GM21526 (cell line): ENCODE measurements around the gene TADA2B.

Experiments used
- ATAC-seq: cut with Tn5 transposase; IDR thresholded peaks from one replicate; pipeline ENCODE4 v1.9.1; 2021; ENCODE audit warnings: moderate library complexity; ENCODE audit not compliant: unreplicated experiment, low FRiP score

The TADA2B gene

DNA sequence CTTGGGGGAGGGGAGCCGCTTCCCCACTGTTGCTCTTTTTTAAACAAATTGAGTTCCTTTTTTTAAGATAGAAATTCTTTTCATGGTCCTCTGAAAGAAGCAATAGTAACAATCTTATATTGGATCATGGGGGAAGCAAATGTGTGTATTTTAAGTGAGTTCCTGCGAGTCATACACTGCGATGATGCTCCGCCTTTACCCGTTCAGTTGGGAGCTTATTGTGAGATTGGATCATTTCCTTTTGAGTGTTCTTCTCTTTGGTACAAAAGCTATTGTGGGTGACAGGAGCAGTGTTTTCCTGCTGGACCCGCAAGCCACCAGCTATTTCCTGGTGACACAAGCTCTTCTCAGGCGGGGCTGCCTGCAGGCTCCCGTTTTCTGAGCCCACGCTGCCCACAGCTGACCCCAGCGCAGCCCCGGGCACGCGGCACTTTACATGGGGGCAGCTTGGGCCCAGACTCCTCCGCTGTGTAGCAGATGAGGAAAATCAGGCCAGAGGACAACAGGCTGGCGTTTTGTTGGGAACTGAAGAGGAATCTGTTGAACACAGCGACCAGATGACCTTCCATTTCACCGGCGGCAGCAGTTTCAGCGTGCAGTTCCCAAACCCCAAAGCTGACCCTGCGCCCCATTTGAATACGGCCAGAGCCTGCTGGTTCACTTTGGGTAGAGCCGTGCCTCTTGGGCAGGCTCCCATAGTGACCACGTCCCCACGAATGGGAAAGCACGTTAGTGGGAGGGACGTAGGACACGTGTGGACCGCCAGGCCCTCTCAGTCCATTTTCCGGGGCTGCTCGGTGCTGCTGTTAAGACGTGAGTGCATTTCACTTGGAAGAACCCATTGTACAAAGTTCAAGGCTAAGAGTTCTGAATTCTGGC, 12.2 kb downstream of the TADA2B start:
- no peak for ATAC-seq

DNA sequence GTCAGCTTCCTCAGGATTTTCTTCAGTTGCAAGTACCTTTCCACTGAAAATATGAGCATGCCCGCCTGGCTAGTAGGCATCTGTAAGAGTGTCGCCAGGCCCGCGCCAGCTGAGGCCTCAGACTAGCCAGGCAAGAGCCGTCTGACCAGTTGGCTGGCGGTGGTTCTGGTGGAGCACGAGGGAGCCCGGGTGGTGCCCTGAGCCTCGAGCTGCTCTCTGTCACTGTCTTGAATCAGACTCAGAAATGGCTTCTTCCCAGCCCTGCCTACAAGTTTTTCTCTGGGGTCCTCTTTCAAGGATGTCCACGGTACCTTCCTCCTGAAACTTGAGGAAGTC, 12.8 kb downstream of the TADA2B start:
- ATAC-seq = no peak

DNA sequence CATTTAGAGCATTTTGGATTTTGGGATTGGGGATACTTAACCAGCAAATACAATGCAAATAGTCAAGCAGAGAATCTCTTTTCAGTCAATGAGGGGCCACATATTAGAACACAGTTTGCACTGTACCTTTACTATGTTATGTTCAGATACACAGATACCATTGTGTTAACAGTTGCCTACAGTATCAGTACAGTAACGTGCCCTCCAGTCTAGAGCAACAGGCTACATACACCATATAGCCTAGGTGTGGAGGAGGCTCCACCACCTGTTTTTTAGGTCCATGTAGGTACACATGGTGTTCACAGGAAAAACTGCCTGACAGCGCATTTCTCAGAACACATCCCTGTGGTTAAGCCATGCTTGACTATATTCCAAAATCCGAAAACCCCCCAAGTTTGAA, 15.6 kb downstream of the TADA2B start:
- ATAC-seq = no peak

DNA sequence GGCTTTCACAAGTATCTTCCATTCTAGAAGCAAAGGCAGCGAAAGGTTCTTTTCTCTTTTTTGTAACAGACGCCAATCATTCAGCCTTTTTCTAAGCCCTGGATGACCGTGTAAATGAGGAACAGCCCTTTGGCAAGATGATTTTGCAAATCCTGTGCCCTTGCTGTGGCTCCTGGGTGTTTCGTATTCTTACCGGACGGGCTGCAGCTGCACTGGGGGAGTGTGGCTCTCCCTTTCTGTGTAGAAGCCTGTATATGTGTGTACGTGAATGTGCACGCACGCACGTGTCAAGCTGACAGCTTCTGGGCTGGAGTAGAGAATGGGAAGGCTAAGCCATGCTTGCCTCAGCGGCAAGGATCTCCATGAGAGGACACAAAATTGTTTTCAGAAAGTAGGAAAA, 16.5 kb downstream of the TADA2B start:
- ATAC-seq = no peak

DNA sequence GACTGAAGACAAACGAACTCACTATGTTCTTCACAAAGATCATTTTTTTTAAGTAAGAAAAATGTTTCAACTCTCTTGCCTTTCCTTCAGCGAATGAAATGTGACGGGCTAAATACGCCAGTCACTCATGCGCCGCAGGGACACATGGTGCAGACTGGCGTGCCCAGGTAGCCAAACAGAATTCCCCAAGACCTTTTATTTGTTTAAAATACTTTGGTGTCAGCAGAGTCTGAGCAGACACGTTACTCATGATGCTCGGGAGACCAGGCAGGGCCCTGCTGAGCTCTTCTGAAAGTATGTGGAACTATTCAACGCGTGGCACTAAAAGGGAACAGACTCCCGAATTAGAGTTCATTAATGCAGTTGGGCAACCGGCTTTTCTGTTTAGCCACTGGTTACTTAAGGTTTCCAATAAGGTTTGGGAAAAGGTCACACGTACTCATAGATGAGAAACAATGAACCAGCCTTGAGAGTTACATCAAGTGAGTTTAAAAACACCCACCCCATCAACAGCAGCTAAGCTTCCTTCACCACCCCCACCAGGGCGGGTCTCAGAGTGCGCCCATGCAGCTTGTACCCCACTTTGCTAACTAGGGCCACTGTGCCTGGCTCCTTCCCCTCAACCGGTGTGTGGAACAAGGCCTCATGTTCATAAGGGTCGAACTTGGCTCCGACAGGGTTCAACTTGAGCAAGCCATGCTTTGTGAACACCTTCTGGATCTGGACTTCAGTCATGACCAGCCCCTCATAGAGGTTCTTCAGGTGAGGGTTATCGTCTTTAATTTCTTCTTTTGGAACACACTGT, 17.4 kb downstream of the TADA2B start:
- ATAC-seq = no peak

DNA sequence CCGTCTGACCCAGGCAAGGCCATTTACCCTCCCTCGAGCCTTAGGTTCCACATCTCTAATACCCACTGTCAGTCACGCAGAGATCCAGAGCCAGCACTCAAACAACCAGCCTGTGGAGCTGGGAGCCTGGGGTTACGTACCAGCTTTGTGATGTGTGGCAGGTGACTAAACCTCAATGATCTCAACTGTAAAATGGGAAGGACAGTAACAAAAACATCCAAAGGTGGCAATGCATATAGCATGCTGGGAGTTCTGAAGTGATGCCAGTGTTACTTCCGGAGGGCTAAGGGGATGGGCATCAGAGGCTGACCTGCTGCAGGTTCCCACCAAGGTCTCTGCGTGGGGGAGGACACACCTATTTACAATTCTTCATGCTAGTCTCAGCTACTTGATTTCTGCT, 18.6 kb downstream of the TADA2B start:
- no peak for ATAC-seq

DNA sequence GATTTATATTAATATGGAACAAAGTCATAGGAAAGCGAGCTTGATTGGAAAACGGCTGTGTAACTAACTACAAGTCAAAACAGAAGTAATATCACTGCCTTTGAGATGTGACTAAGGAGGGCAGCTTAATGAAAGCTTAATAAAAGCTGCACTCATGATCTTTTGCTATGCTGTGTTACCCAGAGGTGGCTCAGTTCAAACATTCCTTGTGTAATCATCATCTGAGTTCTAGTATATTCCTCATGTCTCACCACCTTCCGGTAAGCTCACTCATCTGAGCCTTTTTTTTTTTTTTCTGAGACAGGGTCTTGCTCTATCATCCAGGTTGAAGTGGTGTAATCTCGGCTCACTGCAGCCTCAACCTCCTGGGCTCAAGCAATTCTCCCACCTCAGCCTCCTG, 19.6 kb downstream of the TADA2B start:
- no peak for ATAC-seq

DNA sequence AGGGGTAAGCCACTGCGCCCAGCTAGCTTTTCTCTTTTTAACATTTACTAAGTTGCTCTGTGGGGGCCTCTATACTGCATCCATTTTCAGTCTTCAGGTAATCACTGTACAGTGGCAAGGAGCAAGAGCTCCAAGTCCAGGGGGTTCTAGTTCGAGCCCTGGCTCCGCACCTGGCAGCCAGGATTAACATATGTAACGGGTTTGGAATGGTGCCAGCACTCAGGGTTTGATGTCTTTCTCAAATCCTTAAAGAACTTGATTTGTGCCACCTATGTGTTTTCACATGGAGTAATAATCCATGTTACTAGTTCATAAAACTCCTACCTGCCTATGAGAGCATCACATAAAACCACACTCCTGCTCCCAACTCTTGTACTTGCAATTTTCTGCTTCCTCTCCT, 20.2 kb downstream of the TADA2B start:
- no peak for ATAC-seq

DNA sequence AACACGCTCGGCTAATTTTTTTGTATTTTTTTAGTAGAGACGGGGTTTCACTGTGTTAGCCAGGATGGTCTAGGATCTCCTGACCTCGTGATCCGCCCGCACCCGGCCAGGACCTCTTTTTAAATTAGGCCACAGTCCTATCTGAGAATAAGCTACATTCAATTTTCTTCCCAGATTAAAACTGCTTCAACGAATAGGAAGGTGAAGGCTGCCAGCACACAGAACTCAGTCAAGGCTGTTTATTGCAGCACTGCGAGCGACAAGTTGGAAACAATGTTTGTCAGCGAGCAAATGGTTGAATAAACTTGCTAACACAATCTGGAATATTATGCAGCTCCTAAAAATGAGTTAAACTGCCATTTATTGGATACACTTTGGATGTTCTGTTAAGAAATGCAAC, 22.8 kb downstream of the TADA2B start:
- ATAC-seq = no peak

DNA sequence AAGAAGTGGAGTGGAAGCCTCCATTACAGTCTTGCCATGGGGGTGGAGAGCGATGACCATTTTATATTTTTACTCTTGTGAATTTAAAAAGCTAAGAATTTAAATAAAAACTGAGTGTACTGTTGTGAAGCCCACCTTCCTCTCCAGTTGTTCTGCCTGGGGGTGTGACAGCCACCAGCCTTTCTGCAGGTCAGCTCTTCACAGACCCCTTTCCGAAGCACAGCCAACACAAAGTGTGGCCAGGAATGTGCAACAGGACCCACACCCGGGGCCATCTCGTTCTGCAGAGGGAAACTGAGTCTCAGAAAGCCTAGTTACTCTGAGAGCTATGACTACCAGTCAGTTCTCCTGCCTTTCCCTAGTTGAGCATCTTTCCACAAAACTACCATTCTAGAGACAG, 23.3 kb downstream of the TADA2B start:
- no peak for ATAC-seq

DNA sequence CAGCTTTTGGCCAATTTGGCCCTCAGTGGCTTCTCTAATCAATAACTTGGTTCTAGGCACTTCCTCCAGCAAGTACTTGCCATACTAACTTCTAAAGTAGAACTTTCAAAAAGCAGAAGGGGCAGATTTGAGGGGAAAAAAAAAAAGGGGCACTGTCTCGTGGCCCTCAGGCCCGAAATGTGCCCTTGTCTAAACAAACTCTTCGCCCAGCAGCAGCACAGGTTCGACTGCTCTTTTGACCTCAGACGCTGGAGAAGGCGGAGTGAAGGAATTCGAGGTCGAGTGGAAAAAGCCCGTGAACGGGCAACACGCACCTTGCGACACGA, 23.9 kb downstream of the TADA2B start:
- ATAC-seq = no peak

DNA sequence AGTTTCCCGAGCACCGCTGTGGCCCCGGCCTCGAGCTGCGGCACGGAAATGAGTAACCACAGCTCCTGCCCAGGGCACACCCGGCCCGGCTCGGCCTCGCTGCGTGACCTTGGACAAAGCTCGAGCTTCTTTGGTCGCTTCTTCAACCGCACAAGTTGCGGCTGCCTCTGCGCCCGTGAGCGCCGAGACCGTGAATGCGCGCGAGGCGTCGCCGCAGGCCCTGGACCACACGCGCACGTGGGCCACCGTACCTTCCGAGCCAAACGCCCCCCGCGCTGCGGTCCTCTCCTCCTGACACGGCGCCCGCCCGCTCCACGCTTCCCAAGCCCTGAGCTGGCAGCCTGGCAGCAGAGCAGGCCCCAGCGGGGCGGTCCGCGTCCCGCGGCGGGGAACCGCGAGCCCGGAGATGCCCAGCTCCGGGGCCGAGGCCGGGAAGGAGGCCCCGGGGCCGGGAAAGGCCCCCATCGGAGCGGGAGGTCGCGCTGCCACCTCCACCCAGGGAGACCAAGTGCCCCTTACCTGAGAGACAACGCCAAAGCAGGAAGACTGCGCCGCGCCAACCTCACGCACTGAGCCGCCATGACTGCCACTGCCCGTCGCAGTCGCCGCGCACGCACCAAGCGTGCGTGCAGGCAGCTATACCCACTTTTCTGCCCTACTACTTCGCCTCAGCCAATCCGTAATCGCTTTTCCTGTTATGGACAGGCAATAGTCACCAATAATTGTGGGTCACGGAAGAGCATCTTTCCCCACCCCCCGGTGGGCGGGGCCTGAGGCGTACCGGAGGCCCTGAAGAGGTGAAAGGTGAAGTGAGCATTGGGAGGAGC, 24.5 kb downstream of the TADA2B start, which contains the start of gene GRPEL1:
GRPEL1 (minus strand) TSS at position 613 of the 827 bp plus-strand sequence; CDS start at position 581, 32 bp downstream.
- ATAC-seq = peak; percentile 90

DNA sequence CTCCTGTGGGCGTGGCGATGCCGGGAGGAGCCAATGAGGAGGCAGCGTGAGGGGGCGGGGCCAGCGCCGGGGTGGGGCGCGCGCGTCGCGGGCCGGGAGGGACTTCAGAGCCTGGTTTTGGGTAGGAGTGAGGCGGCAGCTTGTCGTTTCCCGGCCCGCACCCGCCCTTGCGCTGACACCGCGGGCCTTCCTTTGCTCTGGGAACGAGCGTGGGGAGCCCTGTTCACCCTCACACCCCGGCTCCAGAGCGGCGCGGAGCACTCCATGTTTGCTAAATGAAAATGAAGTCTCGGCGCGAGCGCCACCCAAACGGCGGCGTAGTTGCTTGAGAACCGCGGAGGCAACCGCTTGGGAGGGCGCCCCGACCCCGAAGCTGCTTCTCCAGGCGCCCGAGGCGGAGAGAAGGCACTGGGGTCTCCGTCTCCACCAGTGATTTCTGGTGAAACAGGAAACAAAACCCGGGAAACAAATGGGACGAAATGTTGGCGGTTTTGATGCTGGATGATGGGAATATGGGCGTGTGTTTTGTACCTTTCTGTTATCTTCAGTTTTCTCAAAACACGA, 25.2 kb downstream of the TADA2B start:
- peak; percentile 19 for ATAC-seq

DNA sequence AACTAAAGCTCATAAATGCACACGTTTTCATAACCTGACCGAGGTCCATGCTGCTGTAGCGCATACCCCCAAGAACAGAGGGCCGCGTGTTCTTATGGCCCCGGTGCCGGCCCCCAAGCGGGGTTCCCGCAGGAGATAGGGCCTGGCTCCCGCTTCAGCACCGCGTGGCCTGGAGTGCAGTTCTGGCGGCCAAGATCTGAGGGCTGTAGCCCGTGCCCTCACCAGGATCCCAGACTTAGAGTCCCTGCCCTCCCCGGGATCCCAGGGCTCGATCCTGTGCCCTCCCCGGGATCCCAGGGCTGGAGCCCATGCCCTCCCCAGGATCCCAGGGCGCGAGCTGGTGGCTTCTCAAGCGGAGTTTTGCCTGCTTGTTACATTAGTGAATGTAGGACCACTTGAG, 25.7 kb downstream of the TADA2B start:
- ATAC-seq = no peak

DNA sequence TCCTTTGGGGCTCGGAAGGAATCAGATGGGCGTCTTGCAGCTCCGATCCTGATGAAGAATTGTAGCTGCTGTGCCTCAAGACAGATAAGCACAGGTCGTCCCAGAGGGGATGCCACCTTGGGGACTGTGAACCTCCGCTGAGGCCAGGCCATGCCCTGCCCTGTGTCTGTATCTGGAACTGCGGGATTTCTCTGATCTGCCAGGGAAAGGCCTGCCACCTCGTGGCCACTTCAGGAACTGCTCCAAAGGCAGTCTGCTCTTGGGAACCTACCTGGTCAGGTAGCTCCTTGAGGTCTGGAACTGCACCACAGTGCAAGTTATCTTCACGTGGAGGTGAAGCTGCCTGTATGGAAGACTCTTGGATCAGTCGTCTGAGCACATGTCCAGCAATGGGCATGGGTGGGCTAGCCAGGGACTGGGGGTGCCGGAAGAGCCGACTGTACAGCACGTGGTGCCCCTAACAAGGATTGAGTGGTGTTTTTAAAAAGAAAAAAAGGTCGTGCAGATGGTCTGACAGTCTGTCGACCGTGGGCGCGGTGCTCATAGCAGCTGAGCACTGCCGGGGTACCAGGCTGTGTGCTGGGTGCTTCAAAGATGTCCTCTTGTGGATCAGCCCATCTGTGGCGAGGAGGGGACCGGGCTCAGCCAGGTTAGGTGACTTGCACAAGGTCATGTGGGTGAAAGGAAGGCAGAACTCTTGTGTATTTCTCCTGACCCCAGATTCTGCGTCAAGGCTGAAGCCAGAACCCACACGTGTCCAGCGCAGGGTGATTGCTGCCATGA, 27.7 kb downstream of the TADA2B start:
- ATAC-seq = peak; percentile 39

DNA sequence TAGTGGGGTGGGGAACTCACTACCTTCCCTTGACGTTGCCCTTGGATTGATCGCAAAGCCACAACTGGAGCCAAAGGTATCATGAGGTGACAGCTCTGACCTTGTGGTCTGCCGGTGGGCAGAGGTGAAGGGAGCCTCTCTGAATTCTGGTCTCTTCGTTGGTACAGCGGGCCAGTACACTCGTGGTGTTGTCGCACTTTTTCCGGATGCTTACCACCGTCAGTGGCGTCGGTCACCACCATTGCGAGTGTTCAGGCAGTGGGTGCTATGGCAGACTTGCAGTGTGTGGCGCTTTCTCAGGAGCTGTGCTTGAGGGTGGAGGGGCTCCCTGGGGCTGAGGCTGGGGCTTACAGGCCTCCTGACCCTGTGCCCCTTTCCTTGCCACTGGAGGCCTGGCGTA, 29.9 kb downstream of the TADA2B start:
- no peak for ATAC-seq

DNA sequence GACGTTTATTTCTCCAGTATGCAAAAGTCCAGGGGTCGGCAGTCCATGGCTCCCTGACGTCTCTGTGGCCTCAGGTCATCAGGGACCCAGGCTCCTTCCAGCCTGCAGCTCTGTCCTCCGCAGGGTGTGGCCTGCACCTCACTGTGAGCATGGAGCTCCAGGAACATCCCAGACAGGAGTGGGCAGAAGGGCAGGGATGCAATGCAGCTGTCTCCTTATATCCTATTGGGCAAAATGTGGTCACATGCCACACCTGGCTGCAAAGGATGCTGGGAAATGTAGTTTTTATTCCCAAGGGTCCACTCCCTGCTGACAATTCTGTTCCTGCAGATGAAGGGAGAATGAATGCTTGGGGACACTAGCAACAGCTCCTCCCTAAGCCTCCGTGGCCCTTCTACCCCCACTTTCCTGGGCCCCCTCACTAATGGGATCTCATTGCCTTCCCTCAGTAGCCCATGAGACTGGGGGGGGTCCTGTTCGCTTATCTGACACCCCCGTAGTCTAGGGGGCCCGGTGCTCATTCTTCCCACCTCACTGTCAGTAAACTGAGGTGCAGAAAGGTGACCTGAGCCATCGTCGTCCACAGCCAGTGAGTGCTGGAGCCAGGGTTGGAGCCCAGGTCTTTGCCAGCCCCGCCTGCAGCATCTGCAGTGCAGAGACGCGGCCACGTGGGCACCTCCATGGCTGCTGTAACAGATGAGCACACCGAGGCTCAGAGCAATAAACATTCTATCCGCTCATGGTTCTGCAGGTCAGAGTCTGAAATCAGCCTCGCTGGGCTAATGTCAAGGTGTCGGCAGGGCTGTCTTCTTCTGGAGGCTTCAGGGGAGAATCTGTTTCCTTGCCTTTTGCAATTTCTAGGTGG, 30.6 kb downstream of the TADA2B start:
- ATAC-seq = no peak

DNA sequence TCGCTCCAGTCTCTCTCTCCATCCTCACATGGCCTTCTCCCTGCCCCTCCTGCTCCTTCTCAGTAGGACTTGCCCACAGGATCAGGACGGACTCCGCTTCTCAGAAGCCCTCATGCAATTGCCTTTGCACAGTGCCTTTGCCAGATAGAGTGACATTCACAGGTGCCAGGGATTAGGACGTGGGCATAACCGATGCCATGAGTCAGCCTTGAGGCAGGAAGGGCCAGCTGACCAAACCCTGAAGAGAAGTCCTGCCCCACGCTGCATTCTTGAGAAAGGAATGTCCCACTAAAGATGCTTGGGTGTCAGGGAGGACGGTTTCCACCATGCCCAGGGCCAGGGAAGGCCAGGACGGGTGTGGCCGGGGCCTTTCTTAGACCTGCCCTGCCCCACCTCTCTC, 31.3 kb downstream of the TADA2B start:
- ATAC-seq = no peak
